ENCODE data around the gene MAP6. TPM values are rescaled to one million over a fixed set of nuclear protein-coding genes. Genes with fewer than 3 reads are reported as not detected.

Gene MAP6
- total RNA-seq, 1 donor from 2014 or later, result 1.8 TPM

- no peak overlapping the region for H3K4me3 ChIP-seq (ENCODE audit: low read depth, low read length)
- no peak for DNase-seq (ENCODE audit: low read depth)
- no peak for TF ChIP-seq CTCF (conservative IDR thresholded peaks at IDR 0.05; ENCODE audit: low read depth, low read length)
Observed at GRCh38 chr11:75554258-75555022, 114.4 kb downstream of the MAP6 start.

GRCh38 chr11:75553889-75554257, 115.0 kb downstream of the MAP6 start:
- no peak for DNase-seq (ENCODE audit: low read depth)
- TF ChIP-seq CTCF (conservative IDR thresholded peaks at IDR 0.05; ENCODE audit: low read depth, low read length), result no peak
- H3K4me3 ChIP-seq (ENCODE audit: low read depth, low read length), result no peak overlapping the region

- TF ChIP-seq CTCF (conservative IDR thresholded peaks at IDR 0.05; ENCODE audit: low read depth, low read length), result no peak
- no peak for DNase-seq (ENCODE audit: low read depth)
- no peak overlapping the region for H3K4me3 ChIP-seq (ENCODE audit: low read depth, low read length)
Observed at GRCh38 chr11:75553182-75553581, 115.7 kb downstream of the MAP6 start.

- TF ChIP-seq CTCF (conservative IDR thresholded peaks at IDR 0.05; ENCODE audit: low read depth, low read length), result no peak
- DNase-seq (ENCODE audit: low read depth), result no peak
- H3K4me3 ChIP-seq (ENCODE audit: low read depth, low read length), result no peak overlapping the region
Observed at GRCh38 chr11:75549370-75549958, 119.4 kb downstream of the MAP6 start.

GRCh38 chr11:75548595-75549272, 120.1 kb downstream of the MAP6 start:
- DNase-seq (ENCODE audit: low read depth), result no peak
- TF ChIP-seq CTCF (conservative IDR thresholded peaks at IDR 0.05; ENCODE audit: low read depth, low read length), result no peak
- H3K4me3 ChIP-seq (ENCODE audit: low read depth, low read length), result no peak overlapping the region

- TF ChIP-seq CTCF (conservative IDR thresholded peaks at IDR 0.05; ENCODE audit: low read depth, low read length), result peak; percentile 85
- no peak for DNase-seq (ENCODE audit: low read depth)
- H3K4me3 ChIP-seq (ENCODE audit: low read depth, low read length), result no peak overlapping the region
Observed at GRCh38 chr11:75547617-75548058, 121.2 kb downstream of the MAP6 start.
